ENCODE results near the gene ID1. TPM values are rescaled to one million over a fixed set of nuclear protein-coding genes. Genes with fewer than 3 reads are reported as not detected.

The ID1 gene
- total and polyA plus RNA-seq, 10 donors, result 47.6 to 222 (median 123) TPM

GRCh38 chr20:31638816-31639215, 33.7 kb downstream of the ID1 start:
- peaks cover 0 to 13% (median 0%) of the 10 kb centered on the region in 7 donors for H3K27me3 ChIP-seq (replicated peaks in 1 of 7)
- no peak overlapping the region for H3K4me3 ChIP-seq
- intact Hi-C loops (cut with DNase I; ENCODE audit: low total_unique reads), result no loop called here
- H3K27ac ChIP-seq, result no peak overlapping the region
- H3K36me3 ChIP-seq, result no peaks in the 10 kb centered on the region
- no peak for DNase-seq
- H3K4me1 ChIP-seq, result peaks cover 0 to 17% (median 0%) of the 10 kb centered on the region in 6 donors
- 73 to 94% (median 79%) methylated on average over 4 of the region's 4 CpGs for WGBS, 5 donors
- H3K9me3 ChIP-seq, result no peaks in the 10 kb centered on the region
- TF ChIP-seq POLR2AphosphoS5 (IDR thresholded peaks at IDR 0.05), result no peak
- TF ChIP-seq CTCF (IDR thresholded peaks at IDR 0.05 in 8 of 11, conservative IDR thresholded peaks at IDR 0.05 in 3 of 11), result no peak
- TF ChIP-seq POLR2A (IDR thresholded peaks at IDR 0.05), result no peak

DNA sequence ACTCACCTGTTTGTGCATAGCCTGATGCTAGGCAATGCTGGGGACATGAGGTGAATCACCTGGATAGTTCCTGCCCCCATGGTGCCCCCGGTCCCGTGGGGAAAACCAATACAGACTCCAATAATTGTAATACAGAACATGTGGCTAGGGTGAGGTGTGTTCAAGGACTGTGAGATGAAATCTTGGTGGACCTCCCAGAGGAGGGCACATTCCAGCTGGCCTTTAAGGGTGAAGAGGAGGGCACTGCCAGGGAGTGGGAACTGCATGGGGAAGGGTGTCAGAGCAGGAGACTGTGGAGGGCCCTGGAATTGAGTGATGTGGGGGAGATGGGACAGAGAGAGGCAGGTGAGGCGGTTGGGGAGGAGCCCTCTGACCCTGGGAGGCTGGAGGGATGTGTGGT, 35.2 kb downstream of the ID1 start:
- intact Hi-C loops (cut with DNase I; ENCODE audit: low total_unique reads), result no loop called here
- Histone ChIP-seq H3K4me1 (peaks cover 0 to 11% (median 0%) of the 10 kb centered on the region in 6 donors), H3K27ac (no peak overlapping the region), H3K4me3 (no peak overlapping the region), H3K27me3 (replicated peaks in 1 of 7) (peaks cover 0 to 13% (median 0%) of the 10 kb centered on the region in 7 donors), H3K9me3 (no peaks in the 10 kb centered on the region), H3K36me3 (no peaks in the 10 kb centered on the region)
- DNase-seq, result no peak
- WGBS, 5 donors, result 61 to 77% (median 73%) methylated on average over 3 of the region's 3 CpGs
- no peak for TF ChIP-seq POLR2AphosphoS5 (IDR thresholded peaks at IDR 0.05)
- TF ChIP-seq POLR2A (IDR thresholded peaks at IDR 0.05), result no peak
- TF ChIP-seq CTCF (IDR thresholded peaks at IDR 0.05 in 8 of 11, conservative IDR thresholded peaks at IDR 0.05 in 3 of 11), result no peak

- DNase-seq, result no peak
- Histone ChIP-seq H3K27me3 (replicated peaks in 1 of 7) (peaks cover 0 to 13% (median 0%) of the 10 kb centered on the region in 7 donors), H3K9me3 (no peaks in the 10 kb centered on the region), H3K36me3 (no peaks in the 10 kb centered on the region), H3K27ac (no peak overlapping the region), H3K4me3 (no peak overlapping the region), H3K4me1 (peaks cover 0 to 11% (median 0%) of the 10 kb centered on the region in 6 donors)
- TF ChIP-seq CTCF (IDR thresholded peaks at IDR 0.05 in 8 of 11, conservative IDR thresholded peaks at IDR 0.05 in 3 of 11) (no peak), POLR2A (IDR thresholded peaks at IDR 0.05) (no peak), POLR2AphosphoS5 (IDR thresholded peaks at IDR 0.05) (no peak)
- intact Hi-C loops (cut with DNase I; ENCODE audit: low total_unique reads), result no loop called here
- WGBS, 5 donors, result 85 to 91% (median 87%) methylated on average over 6 of the region's 6 CpGs
These were observed 36.3 kb downstream of the ID1 start for GRCh38 chr20:31641391-31641790.

DNA sequence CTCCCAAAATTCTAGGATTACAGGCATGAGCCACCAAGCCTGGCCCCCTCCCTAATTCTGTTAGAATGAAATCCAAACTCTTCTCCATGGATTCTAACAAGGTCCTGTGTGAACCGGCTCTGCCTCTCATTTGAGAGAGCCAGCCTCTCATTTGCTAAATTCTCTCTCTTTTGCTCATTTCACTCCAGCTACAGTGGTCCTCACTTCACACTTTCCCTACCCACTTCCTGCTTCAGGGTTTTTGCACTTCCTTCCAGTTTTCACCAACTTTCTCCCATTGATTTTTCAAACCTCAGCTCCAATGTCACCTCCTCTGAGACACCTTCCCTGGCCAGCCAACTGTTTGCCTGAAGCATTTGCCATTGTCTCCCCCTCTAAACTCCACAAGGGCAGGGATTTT, 37.7 kb downstream of the ID1 start:
- H3K27me3 ChIP-seq (replicated peaks in 1 of 7), result peaks cover 0 to 9% (median 0%) of the 10 kb centered on the region in 7 donors
- no peak overlapping the region for H3K4me3 ChIP-seq
- DNase-seq, result no peak
- no peak overlapping the region for H3K27ac ChIP-seq
- intact Hi-C loops (cut with DNase I; ENCODE audit: low total_unique reads), result no loop called here
- no peak for TF ChIP-seq CTCF (IDR thresholded peaks at IDR 0.05 in 8 of 11, conservative IDR thresholded peaks at IDR 0.05 in 3 of 11)
- TF ChIP-seq POLR2A (IDR thresholded peaks at IDR 0.05), result no peak
- no peak for TF ChIP-seq POLR2AphosphoS5 (IDR thresholded peaks at IDR 0.05)
- no peaks in the 10 kb centered on the region for H3K36me3 ChIP-seq
- H3K9me3 ChIP-seq, result no peaks in the 10 kb centered on the region
- H3K4me1 ChIP-seq, result peaks cover 0 to 11% (median 0%) of the 10 kb centered on the region in 6 donors
- WGBS, 5 donors, result 33 to 58% (median 44%) methylated on average over 1 of the region's 1 CpG
